ENCODE results near the gene CFAP73.
A peak's percentile ranks its signal among the peaks of the same experiment; 100 is the strongest.
"Not testable (repeated sequence)": the region's sequence is repeated elsewhere in the genome, so short reads cannot be mapped to it uniquely, and the experiment has no call there.

The CFAP73 gene

DNA sequence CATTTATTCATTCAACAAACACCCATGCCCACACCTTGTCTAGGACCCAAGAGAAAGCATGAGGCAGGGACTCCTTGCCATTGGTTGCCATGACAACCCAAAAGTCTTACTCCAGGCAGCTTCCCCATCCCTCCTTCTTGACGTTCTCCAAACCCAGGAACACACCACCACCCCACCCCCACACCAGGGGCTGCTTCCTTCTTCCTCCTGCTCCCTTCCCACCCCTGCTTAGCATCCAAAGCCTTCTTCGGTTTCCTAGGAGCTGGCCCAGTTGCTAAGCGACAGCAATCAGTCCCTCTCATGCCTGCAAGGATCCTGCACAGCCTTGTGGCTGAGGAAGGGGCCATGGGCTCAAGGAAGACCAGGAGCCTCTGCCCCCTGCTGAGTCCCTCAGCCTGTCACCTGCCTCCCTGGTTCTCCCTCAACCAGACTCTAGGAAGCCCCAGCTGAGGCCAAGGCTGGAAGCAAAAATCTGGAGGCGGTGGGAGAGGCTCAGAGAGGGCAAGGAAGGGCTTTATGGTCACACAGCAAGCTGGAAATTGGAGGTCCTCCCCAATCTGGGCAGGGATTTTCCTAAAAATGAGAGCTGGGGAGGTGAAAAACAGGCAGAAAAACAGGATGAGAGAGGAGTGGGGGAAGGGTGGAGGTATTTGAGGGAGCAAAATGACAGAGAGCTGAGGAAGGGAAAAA, 29.4 kb upstream of the CFAP73 start:
- no peak for DNase-seq (ENCODE audit: low read depth in 3 of 3)

DNA sequence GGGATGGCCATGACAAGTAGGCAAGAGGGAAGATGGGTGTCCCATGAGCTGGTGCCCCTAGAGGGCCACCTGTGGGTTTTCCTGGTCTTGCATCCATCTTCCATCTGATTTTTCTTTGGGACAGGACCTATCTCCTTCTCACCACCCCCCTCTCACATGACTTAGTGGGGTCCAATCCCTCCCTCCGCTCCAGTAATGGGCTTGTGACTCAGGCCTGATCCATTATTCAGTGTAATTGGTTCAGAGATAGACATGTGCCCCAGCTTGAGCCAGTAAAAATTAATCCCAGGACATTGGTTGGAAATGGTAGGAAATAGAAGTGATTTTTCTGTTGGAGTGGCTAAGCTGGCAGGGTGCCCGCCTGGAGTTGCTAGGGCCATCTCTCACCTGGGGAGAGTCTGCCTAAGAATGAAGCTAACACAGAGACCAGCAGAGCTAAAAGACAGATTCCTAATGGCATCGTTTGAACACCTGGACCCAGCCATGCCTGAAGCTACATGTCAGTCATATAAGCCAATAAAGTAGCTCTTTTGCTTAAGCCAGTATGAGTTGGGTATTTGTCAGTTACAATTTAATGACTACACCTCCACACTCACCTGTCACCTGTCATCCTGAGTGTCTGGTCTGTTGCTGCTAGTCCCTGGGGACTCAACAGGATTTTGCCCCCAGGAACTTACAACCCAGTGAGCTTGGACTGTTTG, 28.7 kb upstream of the CFAP73 start:
- DNase-seq (ENCODE audit: low read depth in 3 of 3), result no peak

DNA sequence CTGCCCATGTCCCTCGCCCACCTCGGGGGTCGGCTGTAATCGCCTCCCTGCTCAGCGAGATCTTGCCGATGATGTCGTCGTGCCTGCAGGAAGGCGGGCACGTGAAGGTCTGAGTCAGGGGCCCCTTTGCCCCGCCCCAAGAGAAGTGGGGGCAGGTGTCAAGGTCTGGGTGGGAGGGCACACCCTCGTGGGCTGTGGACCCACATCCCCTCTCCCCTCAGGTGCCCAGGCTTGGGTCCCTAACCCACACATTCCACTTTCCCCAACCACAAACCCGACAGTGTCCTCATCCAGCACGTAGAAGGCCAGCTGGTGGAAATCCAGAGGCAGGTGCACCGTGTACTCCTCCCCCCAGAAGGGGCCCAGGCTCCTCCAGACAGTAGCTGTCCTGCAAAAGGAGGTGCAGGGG, 21.7 kb upstream of the CFAP73 start:
- no peak for DNase-seq (ENCODE audit: low read depth in 3 of 3)

DNA sequence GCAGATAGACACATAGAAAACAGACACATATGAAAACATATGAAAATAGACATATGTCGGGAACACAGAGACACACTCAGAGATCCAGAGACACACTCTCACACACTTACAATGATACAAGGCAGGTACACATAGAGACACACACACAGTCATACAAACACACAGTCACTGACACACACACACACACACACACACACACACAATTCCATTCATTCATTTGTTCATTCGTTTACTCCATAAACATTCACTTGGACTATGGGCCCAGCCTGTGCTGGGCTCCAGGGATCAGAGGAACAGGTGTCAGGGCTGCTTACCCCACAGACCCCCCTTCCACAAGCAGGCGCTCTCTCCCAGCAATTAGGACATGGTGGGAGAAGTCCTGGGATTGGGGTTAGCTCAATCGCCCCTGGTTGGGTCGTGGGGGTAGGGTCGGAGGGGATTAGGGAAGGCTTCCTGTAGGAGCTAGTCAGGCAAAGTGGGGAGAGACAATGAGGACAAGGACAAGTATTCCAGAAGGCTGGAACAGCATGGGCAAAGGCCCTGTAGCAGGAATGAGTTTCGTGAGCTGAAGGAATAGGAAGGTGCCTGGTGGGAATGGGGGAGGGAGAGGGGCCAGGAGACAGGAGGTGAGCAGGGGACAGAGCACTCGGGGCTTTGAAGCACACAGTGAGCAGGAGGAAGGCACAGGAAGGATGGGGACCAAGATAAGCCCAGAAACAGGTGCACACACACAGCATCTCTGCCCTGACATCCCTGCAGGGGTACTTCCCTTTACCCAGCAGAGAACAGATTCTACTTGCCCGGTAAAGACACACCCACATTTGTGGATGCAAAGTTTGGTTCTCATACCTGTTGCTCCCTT, 20.5 kb upstream of the CFAP73 start:
- no peak for DNase-seq (ENCODE audit: low read depth in 3 of 3)

DNA sequence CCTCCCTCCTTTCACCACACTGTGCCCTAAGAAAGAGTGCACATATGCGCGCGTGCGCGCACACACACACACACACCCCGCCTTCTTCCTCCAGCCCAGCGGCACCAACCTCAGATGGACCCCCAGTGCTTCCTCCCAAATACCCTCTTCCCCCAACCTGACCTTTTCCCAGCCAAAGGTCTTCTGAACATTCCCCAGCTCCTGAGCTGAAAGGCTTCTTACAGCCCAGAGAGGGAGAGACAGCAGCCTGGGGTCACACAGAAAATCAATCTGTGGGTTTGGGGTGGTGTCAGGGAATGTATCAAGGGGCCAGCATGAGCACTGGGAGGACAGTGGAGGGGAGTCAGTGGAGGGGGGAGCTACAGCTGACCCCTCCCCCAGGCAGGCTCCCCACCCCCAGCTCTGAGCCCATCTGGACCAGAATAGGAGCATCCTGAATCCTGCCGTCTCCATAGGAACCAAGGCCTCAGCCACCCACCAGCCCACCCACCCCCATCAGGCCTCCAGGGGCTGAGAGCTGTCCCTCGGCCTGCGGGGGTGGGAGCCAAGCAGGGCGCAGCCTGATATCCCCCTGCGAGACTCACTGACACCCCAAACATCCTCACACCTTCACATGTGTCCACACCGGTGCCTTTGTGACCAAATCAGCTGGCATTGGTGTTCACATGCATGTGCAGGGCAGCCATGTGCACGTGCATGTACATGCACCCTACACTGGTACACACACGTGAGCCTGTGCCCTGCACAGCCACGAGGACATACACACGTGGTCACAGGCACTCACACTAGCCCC, 19.7 kb upstream of the CFAP73 start:
- no peak for DNase-seq (ENCODE audit: low read depth in 3 of 3)

DNA sequence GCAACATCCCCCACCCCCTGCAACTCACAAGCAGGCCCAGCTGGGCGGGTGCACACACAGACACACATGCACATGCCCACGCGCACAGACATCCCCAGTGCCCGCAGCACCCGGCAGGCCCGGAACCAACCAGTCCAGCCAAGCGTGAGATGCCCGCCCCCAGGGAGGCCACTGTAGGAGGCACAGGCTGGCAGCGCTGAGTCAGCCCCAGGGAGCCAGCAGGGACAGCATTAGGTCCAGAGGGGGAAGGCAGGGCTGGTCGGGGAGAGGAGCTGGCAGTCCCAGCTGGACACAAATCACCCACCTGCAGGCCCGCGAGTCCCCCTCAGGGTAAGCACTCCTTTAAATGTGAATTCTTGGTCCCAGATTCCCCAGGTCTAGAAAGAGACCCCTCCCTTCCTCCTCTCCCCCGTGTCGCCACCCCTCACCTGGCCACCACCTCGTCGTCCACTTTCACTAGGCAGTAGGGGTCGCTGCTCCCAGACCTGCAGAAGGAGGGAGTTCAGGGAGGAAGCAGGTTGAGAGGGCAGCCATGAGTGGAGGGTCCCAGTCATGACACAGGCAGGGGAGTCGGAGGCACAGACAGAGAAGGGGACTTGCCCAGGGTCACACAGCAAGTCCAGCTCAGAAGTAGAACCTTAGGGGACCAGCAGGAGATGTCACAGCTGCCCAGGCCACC, 18.9 kb upstream of the CFAP73 start:
- DNase-seq (ENCODE audit: low read depth in 3 of 3), result no peak

DNA sequence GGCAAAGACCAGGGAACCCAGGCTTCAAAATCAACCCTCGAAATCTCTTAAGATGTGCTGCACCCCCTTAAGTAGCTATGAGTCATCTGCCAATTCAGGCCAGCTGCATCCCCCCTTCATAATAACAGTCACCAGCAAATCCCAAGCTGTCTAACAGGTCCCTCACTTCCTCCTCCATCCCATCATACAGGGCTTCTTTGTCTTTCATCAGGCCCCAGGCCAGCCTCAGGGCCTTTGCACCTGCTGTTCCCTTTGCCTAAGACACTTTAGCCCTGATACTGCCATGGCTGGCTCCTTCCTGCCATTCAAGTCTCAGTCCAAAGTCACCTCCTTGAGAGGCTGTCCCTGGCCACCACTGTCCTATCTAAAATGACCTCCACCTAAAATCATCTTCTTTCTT, 18.0 kb upstream of the CFAP73 start:
- no peak for DNase-seq (ENCODE audit: low read depth in 3 of 3)

DNA sequence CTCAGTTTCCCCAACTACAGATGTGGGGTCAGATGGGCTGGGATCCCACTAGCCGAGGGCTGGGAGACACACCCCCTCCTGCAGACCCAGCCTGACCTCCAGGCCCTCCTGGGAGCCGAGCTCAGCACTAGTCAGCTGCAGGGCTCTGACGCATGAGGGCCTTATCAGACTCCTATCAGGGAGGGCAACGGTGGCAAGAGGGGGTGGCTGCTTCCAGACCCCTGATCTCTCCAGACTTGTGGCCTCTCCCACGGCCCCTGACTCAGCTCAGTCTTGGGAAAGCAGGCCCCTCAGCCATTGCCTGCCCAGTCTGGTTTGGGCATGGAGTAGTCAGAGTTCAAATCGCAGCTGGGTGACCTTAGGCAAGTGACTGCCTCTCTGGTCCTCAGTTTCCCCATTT, 16.5 kb upstream of the CFAP73 start:
- DNase-seq (ENCODE audit: low read depth in 3 of 3), result no peak

DNA sequence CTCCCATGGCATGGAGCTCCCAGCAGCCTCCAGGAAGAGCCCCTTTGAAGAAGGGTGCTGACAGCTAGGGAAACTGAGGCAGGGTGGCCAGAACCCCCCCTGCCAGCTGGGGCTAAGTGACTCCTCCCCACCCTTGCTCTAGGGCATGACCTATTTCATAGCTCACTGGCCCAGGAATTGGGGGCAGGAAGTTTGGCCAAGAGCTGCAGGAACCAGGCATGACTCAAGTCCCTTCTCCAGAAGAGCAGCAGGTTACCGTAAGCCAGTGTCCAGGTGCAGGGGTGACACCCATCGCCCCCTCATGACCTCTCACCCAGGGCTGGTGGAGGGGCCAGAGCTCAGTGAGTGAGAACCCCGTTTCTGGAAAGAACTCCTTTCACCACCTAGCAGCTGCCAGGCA, 15.9 kb upstream of the CFAP73 start:
- DNase-seq (ENCODE audit: low read depth in 3 of 3), result no peak

DNA sequence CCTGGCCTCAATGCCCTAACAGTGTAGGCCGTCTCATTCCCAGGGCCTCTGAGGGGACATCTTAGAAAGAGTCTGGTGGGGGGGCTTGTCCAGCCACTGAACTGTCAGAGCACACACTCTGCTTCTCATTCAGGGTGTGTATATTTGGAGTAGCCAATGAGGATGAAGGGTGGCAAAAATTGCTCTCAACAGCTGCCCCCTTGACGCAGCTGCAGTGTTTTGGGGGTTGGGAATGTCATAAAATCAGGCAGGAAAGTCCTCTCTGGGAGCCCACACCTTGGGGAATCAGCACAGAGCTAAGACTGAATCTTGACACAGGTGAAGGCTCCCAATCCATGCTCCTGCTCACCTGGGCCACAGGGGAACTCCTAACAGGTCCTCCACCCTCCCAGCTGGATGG, 15.5 kb upstream of the CFAP73 start:
- DNase-seq (ENCODE audit: low read depth in 3 of 3), result no peak

DNA sequence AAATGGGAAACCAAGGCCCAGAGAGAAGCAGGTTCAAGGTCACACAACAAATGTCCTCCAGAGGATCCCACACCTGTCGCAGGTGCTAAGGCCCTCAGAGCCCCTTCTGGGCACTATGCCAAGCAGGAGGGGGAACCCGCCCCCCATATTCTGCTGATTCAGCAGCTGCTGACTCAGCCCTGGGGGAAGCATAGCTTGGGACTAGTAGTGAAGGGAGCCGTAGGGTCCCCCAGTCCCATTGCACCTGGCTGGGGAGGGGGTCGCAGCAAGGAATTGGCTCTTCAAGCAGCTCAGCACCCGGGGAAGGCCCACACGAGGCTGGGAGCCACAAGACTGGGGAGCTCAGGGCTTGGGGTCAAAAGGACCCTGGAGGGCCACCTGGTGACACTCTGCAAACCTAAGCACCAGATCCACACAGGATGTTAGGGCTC, 15.0 kb upstream of the CFAP73 start:
- no peak for DNase-seq (ENCODE audit: low read depth in 3 of 3)

DNA sequence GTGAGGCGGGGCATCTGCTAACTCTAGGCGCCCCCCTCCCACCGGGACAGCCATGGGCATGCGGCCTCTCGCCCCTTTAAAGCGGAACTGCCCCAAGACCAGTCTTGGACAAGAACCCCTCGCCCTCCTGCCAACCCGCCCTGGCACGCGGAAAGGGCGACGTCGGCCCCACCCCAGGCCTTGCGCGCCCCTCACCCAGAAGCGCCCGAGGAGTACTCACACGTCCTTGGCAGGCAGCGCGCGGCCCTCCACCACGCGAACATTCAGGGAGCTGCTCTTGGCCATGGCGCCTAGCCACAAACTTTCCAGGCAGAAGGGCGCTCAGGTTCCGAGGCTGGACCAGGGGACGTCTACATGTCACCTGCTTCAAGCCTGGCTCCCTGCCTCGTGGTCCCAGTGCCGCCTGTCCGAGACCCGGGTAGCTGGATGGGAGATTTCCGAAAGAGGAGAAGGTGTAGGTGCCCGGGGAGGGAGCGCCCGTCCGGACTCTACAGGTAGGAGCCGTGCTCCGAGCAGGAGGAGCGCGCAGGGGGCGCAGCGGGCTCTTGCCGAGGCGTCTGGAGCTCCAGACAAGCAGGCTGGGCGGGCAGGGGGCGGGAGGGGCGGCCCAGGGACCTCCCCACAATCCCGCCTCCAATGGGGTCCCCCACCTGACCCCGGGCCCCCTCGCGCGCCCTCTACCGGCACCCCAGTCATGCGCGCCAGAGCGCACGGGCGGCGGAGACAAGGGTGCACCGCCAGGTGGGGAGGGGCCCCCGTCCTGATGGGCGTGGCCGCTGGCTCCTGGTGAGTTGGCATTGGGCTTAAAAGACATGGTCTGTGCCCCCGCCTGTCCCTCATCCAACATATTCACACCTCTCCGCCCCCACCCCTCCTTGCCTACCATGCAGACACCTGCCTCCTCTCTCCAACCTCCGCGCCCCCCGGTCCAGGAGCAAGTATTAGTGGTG, 14.1 kb upstream of the CFAP73 start, which contains the start of gene RASAL1:
Gene RASAL1, minus strand, starts transcription at position 584 of the 950 bp plus-strand sequence. Its CDS starts 299 bp downstream, at position 285.
- DNase-seq (ENCODE audit: low read depth in 3 of 3), result peak; percentile 57 to 87 (median 64)

DNA sequence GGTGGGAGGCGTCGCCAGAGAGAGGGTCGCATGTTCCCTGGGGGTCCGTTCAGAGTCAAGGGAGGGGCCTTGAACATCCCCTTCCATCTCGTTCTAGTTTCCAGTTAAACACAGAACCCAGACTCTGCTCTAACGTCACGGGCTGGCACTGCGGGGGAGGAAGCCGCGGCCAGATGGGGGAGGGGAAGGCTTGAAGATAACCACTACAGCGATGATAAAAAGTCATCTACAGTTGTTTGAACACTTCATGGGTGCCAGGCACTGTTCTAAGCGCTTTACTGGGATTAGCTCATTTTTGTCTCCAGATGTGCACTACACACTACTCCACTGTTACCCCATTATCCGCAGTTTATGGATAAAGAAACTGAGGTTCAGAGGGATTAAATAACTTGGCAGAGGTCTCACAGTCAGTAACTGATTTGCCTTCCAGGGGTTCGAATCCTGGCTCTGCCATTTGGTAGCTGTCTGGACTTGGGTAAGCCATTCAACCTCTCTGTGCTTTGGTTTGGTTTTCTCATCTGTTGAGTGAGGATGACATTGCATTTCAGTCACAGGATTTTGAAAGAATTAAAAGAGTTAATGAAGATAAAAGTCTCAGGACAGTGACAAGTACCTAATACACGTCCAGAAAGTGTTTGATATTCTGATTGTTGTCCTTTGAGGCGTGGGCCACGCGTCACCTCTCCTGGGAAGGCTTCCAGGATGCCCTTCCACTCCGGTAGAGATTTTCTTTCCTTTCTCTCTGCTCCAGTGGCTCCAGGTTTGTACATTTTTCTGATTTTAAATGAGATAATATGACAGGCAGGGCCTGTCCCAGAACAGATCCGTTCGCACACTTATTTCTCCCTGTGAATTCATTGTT, 13.2 kb upstream of the CFAP73 start:
- DNase-seq (ENCODE audit: low read depth in 3 of 3), result peak in 2 of 3 experiments; percentile 22 to 68

DNA sequence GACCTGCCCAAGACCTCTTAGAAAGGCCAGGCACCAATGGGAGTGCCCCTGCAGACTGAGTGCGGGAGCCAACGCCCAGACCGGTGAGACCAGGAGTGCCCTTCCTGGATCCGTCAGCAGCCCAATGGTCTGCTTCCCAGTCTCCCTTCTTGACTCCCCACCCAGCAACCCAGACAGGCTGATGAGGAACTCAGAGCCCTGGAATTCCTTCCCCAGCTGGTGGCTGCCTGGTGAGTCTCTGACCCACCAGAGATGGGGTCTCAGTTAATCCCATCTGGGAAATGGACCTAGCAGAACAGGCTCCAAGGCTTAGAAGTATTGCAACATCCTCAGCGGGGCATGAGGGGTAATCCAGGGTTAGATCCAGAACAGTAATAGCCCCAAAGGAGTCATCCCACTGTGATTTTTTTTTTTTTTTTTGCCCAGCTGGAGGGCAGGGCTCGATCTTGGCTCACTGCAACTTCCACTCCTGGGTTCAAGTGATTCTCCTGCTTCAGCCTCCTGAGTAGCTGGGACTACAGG, 12.5 kb upstream of the CFAP73 start:
- no peak for DNase-seq (ENCODE audit: low read depth in 3 of 3)

DNA sequence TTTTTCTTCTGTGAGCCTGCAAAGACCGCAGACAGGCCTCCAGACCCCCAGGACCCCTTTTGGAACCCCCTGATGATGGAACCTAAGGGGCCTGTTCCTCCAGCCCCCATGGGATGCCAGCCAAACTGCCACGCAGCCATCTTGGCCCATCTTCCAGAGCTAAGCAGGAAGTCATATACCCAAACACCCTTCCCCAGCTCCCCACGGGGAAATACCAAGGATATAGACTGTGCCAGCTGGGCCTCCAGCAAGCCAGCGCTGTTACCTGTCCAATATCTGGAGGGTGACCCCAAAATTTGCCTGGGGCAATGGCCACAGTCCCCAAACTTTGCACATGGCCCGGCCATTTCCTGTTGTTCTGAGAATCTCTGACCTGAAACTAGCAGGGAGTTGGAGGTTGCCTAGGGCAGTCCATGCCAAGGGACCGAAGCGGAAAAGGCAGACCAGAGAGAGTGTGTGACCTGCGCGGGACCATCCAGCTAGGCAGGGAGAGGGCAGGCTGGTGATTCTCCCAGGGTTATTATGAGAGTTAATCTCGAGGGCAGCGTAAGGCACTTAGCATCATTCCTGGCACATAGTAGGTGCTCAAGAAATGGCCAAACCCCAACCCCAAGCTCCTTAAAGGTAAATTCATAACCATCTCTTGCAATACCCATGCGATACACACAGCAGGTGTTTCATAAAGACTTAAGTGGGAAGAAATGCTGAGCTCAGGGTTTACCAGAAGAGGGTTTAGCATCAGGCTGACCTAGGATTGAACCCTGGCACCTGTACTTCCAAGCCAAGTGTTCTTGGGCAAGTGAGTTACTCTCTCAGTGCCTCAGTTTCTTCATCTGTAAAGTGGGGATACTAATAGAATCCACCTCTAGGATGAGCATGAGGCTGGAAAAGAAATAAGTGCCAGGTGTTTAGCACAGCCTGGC, 11.4 kb upstream of the CFAP73 start:
- DNase-seq (ENCODE audit: low read depth in 3 of 3), result no peak

DNA sequence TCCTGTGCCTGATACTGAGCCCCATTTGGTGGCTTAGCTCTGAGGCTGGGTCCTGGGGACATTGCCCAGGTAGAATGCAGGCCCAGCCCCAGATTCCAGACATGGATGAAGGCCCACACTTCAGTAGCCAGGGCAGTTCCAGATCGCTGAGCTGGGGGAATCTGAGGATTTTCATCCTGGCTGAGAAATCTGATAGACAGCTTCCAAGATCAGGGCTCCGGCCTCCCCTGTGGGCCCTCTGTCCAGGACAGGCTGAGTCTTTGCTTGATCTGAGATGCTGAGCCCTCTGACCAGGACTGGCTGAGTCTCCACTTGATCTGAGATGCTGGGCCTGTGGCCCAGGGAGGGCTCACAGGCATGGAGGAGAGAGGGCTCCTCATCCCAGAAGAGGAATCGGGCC, 10.7 kb upstream of the CFAP73 start:
- no peak for DNase-seq (ENCODE audit: low read depth in 3 of 3)

DNA sequence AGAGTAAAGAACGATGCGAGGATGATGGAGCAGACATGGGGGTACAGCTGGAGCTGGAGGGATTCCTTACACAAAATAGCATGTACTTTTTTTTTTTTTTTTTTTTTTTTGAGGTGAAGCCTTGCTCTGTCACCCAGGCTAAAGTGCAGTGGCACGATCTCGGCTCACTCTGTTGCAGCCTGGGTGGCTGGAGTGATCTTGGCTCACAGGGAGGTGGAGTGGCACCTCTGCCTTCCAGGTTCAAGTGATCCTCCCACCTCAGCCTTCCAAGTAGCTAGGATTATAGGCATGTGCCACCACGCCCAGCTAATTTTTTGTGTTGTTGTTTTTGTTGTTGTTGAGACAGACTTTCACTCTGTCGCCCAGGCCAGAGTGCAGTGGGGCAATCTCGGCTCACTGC, 8.8 kb upstream of the CFAP73 start:
- no peak for DNase-seq (ENCODE audit: low read depth in 3 of 3)

DNA sequence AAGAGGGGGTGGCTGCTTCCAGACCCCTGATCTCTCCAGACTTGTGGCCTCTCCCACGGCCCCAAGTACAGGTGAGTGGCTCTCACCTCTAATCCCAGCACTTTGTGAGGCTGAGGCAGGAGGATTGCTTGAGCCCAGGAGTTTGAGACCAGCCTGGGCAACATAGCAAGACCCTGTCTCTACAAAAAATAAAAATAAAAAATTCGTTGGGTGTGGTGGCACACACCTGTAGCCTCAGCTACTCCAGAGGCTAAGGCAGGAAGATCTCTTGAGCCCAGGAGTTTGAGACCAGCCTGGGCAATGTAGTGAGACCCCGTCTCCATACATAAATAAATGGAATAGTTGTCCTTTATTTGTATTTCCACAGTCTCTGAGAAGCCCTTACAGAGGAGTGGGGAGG, 7.8 kb upstream of the CFAP73 start:
- DNase-seq (ENCODE audit: low read depth in 3 of 3), result not testable (repeated sequence)
